ENCODE data around the gene CACNA1B.
A peak's percentile ranks its signal among the peaks of the same experiment; 100 is the strongest.

Gene CACNA1B

GRCh38 chr9:138020120-138020794 is 142.7 kb downstream of the CACNA1B start:
- Mint-ChIP-seq H3K27me3 (peaks cover 47% of the 10 kb centered on the region), H3K4me1 (peaks cover 2% of the 10 kb centered on the region), H3K4me3 (no peak overlapping the region), H3K27ac (no peak overlapping the region), H3K36me3 (no peaks in the 10 kb centered on the region), H3K9me3 (no peaks in the 10 kb centered on the region)
- DNase-seq: no peak
- CTCF ChIA-PET: no interaction called here

- peaks cover 52% of the 10 kb centered on the region for H3K27me3 Mint-ChIP-seq
- H3K4me1 Mint-ChIP-seq: peaks cover 2% of the 10 kb centered on the region
- H3K36me3 Mint-ChIP-seq: no peaks in the 10 kb centered on the region
- H3K27ac Mint-ChIP-seq: no peak overlapping the region
- no peak overlapping the region for H3K4me3 Mint-ChIP-seq
- CTCF ChIA-PET: no interaction called here
- no peak for DNase-seq
- no peaks in the 10 kb centered on the region for H3K9me3 Mint-ChIP-seq
These were observed 143.2 kb downstream of the CACNA1B start for GRCh38 chr9:138020795-138021182.

- H3K4me1 Mint-ChIP-seq: peaks cover 2% of the 10 kb centered on the region
These were observed 143.9 kb downstream of the CACNA1B start for GRCh38 chr9:138021251-138022056.

GRCh38 chr9:138022121-138022741 is 144.6 kb downstream of the CACNA1B start:
- H3K27me3 Mint-ChIP-seq: peaks cover 59% of the 10 kb centered on the region
- H3K9me3 Mint-ChIP-seq: no peaks in the 10 kb centered on the region
- H3K4me3 Mint-ChIP-seq: no peak overlapping the region
- no peak overlapping the region for H3K27ac Mint-ChIP-seq
- peak; percentile 38 for DNase-seq
- CTCF ChIA-PET: no interaction called here
- no peaks in the 10 kb centered on the region for H3K36me3 Mint-ChIP-seq
- H3K4me1 Mint-ChIP-seq: peaks cover 2% of the 10 kb centered on the region

More at GRCh38 chr9:138021251-138022056, 143.9 kb downstream of the CACNA1B start:
- H3K36me3 Mint-ChIP-seq: no peaks in the 10 kb centered on the region
- CTCF ChIA-PET: no interaction called here
- no peaks in the 10 kb centered on the region for H3K9me3 Mint-ChIP-seq
- H3K4me3 Mint-ChIP-seq: no peak overlapping the region
- H3K27me3 Mint-ChIP-seq: peaks cover 59% of the 10 kb centered on the region
- no peak for DNase-seq
- no peak overlapping the region for H3K27ac Mint-ChIP-seq

GRCh38 chr9:138022756-138023393 is 145.3 kb downstream of the CACNA1B start:
- Mint-ChIP-seq H3K9me3 (no peaks in the 10 kb centered on the region), H3K27ac (no peak overlapping the region), H3K4me3 (no peak overlapping the region), H3K4me1 (peaks cover 2% of the 10 kb centered on the region), H3K36me3 (no peaks in the 10 kb centered on the region), H3K27me3 (peaks cover 59% of the 10 kb centered on the region)
- CTCF ChIA-PET: no interaction called here
- DNase-seq: no peak

GRCh38 chr9:138023394-138024124 is 146.0 kb downstream of the CACNA1B start:
- Mint-ChIP-seq H3K9me3 (peaks cover 2% of the 10 kb centered on the region), H3K4me1 (peaks cover 2% of the 10 kb centered on the region), H3K27me3 (peaks cover 61% of the 10 kb centered on the region), H3K4me3 (no peak overlapping the region), H3K36me3 (no peaks in the 10 kb centered on the region), H3K27ac (no peak overlapping the region)
- CTCF ChIA-PET: no interaction called here
- DNase-seq: no peak

- Mint-ChIP-seq H3K4me3 (no peak overlapping the region), H3K9me3 (peaks cover 3% of the 10 kb centered on the region), H3K27me3 (peaks cover 64% of the 10 kb centered on the region)
These were observed 146.5 kb downstream of the CACNA1B start for GRCh38 chr9:138024131-138024530.

GRCh38 chr9:138024831-138025291 is 147.3 kb downstream of the CACNA1B start:
- Mint-ChIP-seq H3K36me3 (no peaks in the 10 kb centered on the region), H3K4me3 (no peak overlapping the region), H3K4me1 (peaks cover 2% of the 10 kb centered on the region), H3K9me3 (peaks cover 3% of the 10 kb centered on the region), H3K27ac (no peak overlapping the region), H3K27me3 (peaks cover 64% of the 10 kb centered on the region)
- no peak for DNase-seq
- CTCF ChIA-PET: no interaction called here

More at GRCh38 chr9:138024131-138024530, 146.5 kb downstream of the CACNA1B start:
- peaks cover 2% of the 10 kb centered on the region for H3K4me1 Mint-ChIP-seq
- DNase-seq: no peak
- no peaks in the 10 kb centered on the region for H3K36me3 Mint-ChIP-seq
- H3K27ac Mint-ChIP-seq: no peak overlapping the region
- CTCF ChIA-PET: no interaction called here

- Mint-ChIP-seq H3K27me3 (peaks cover 61% of the 10 kb centered on the region), H3K27ac (no peak overlapping the region), H3K4me1 (peaks cover 2% of the 10 kb centered on the region), H3K4me3 (no peak overlapping the region), H3K9me3 (peaks cover 3% of the 10 kb centered on the region), H3K36me3 (no peaks in the 10 kb centered on the region)
- DNase-seq: no peak
- CTCF ChIA-PET: no interaction called here
These were observed 147.8 kb downstream of the CACNA1B start for GRCh38 chr9:138025417-138025816.

- Mint-ChIP-seq H3K9me3 (peaks cover 3% of the 10 kb centered on the region), H3K4me1 (peaks cover 2% of the 10 kb centered on the region), H3K27me3 (peaks cover 61% of the 10 kb centered on the region), H3K27ac (no peak overlapping the region), H3K36me3 (no peaks in the 10 kb centered on the region), H3K4me3 (no peak overlapping the region)
- CTCF ChIA-PET: interaction anchor here (0.8 kb wide), 1 partner anchor 11 kb away, joined by 3 read pairs; no protein-coding TSS in a partner anchor
- DNase-seq: no peak
These were observed 148.3 kb downstream of the CACNA1B start for GRCh38 chr9:138025908-138026307.

- H3K4me3 Mint-ChIP-seq: no peak overlapping the region
- CTCF ChIA-PET: interaction anchor here (1.3 kb wide), 1 partner anchor 356 kb away, joined by 4 read pairs; no protein-coding TSS in a partner anchor
- H3K4me1 Mint-ChIP-seq: no peaks in the 10 kb centered on the region
- H3K36me3 Mint-ChIP-seq: no peaks in the 10 kb centered on the region
- H3K27me3 Mint-ChIP-seq: peaks cover 44% of the 10 kb centered on the region
- DNase-seq: no peak
- peaks cover 3% of the 10 kb centered on the region for H3K9me3 Mint-ChIP-seq
- H3K27ac Mint-ChIP-seq: no peak overlapping the region
These were observed 151.0 kb downstream of the CACNA1B start for GRCh38 chr9:138028596-138028995.

GRCh38 chr9:138031186-138031585 is 153.6 kb downstream of the CACNA1B start:
- Mint-ChIP-seq H3K36me3 (no peaks in the 10 kb centered on the region), H3K9me3 (peaks cover 3% of the 10 kb centered on the region), H3K27me3 (peaks cover 24% of the 10 kb centered on the region), H3K4me3 (no peak overlapping the region), H3K27ac (no peak overlapping the region), H3K4me1 (no peaks in the 10 kb centered on the region)
- CTCF ChIA-PET: no interaction called here
- no peak for DNase-seq

- no peaks in the 10 kb centered on the region for H3K4me1 Mint-ChIP-seq
- no peaks in the 10 kb centered on the region for H3K36me3 Mint-ChIP-seq
- H3K4me3 Mint-ChIP-seq: no peak overlapping the region
- no peak for DNase-seq
- no peak overlapping the region for H3K27ac Mint-ChIP-seq
- no peaks in the 10 kb centered on the region for H3K9me3 Mint-ChIP-seq
- CTCF ChIA-PET: no interaction called here
- peaks cover 23% of the 10 kb centered on the region for H3K27me3 Mint-ChIP-seq
These were observed 156.4 kb downstream of the CACNA1B start for GRCh38 chr9:138033950-138034349.

GRCh38 chr9:138037140-138037539 is 159.6 kb downstream of the CACNA1B start:
- Mint-ChIP-seq H3K4me1 (no peaks in the 10 kb centered on the region), H3K9me3 (no peaks in the 10 kb centered on the region), H3K27ac (no peak overlapping the region), H3K36me3 (no peaks in the 10 kb centered on the region), H3K27me3 (peaks cover 18% of the 10 kb centered on the region), H3K4me3 (no peak overlapping the region)
- DNase-seq: no peak
- CTCF ChIA-PET: no interaction called here

Data from activated naive CD4-positive, alpha-beta T cell treated with anti-CD3 and anti-CD28 coated beads, Interleukin-2, amount 10 ng/mL, durations not matched to agents 7 days and 5 days (primary cell).